Kidney capillary endothelial cell (primary cell): ENCODE results near the gene DSG3.
"Not testable (repeated sequence)": the region's sequence is repeated elsewhere in the genome, so short reads cannot be mapped to it uniquely, and the experiment has no call there.

ENCODE experiments used
- DNase-seq: peaks from one replicate; pipeline ENCODE4 v3.0.0-alpha.2; 2018; ENCODE audit warnings: low spot score

DSG3 gene

GRCh38 chr18:31491586-31491985, 44.0 kb downstream of the DSG3 start:
- no peak for DNase-seq

DNA sequence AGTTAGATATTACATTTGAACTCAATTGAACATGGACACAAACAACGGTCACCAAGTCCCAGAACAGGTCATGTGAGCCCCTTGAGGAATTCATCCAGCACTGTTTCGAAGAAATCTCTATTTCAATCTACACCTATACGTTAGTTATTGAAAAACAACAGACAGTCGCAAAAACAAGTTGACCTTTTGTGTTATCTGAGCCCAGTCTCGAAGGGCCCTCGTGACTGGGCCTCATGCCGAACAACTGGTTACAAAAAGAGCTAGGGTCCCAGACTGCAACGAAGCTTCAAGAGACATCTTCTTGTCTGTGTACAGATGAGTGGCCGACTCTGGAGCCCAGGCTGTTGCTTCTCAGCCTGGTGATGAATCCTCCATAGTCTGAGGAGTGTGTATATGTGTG, 45.1 kb downstream of the DSG3 start:
- DNase-seq = no peak

DNA sequence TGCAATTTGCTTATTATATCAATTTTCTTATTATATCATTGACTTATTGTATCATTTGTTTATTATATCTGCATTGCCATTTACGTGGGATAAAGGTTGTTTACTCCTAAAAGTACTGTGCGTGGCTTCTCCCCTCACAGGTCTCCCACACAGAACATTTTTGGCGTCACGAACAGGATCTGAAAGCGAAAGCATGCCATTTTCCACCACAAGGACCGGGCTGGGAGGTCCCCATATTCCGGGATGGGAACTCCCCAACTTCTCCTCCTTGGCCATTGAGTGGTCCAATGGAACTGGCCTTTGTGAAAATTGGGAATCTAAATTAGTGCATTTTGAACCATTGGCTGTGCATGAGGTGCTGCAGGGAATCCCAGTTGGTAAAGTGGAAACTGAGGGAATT, 45.6 kb downstream of the DSG3 start:
- no peak for DNase-seq

- no peak for DNase-seq
Measured at GRCh38 chr18:31493941-31494340, 46.4 kb downstream of the DSG3 start.

GRCh38 chr18:31494705-31495244, 47.2 kb downstream of the DSG3 start:
- DNase-seq = not testable (repeated sequence)

- DNase-seq = no peak
Measured at GRCh38 chr18:31497404-31497835, 49.9 kb downstream of the DSG3 start.

DNA sequence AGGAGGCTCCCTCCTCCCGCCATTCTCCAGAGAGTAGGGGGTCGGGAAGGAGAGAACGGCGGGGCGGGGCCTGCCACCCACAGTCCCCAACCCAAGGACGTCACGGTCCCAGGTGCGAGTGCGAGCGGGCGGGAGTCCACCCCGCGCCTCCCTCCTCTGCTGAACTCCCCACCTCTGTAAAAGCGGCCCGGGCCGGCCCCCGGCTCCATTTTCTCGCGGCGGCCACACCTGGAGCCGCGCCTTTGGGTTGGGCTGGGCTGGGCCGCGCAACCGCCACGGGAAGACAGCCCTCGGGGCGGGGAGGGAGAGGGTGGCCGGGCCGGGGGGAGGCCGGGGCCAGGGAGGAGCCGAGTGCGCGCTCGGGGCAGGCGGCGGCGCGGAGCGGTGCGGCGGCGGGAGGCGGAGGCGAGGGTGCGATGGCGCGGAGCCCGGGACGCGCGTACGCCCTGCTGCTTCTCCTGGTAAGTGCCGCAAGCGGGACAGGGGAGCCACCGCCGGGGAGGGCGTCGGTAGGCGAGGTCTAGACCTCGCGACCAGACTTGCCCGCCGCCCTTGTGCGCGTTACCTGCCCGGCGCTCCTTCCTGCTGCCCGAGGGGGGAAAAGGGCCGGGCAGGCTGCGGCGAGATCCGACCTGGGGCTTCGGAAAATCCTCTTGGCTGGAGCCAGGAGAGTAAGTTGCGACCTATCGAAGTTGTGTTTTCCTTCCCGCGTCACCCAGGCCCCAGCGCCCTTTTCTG, 50.5 kb downstream of the DSG3 start, which contains the start of gene DSG2:
Gene DSG2, plus strand, starts transcription at position 342 of the 738 bp plus-strand sequence. Its CDS starts 75 bp downstream, at position 417.
- DNase-seq = no peak

GRCh38 chr18:31498574-31499524, 51.3 kb downstream of the DSG3 start:
- no peak for DNase-seq

- no peak for DNase-seq
Measured at GRCh38 chr18:31500051-31500688, 52.6 kb downstream of the DSG3 start.

- no peak for DNase-seq
Measured at GRCh38 chr18:31503011-31503410, 55.5 kb downstream of the DSG3 start.

GRCh38 chr18:31504455-31505147, 57.1 kb downstream of the DSG3 start:
- no peak for DNase-seq

DNA sequence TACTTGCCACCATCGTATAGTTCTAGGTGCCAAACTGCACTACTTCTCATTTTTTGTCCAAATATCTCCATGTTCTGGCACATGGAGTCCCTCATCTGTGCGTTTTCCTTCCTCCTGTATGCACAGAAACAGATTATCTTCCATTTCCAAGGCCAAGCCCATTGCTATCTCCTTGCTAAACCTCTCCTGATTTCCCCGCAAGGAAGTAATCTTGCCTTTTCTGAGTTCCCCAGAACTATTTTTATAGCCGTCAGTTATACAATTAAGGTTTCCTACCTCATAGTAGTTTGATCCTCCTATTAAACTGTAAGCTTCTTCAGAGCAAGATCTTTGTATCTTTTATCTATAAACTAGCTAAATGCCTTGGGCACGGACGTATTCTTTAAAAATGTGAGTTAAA, 57.6 kb downstream of the DSG3 start:
- no peak for DNase-seq

GRCh38 chr18:31506024-31506742, 58.6 kb downstream of the DSG3 start:
- DNase-seq = no peak

DNA sequence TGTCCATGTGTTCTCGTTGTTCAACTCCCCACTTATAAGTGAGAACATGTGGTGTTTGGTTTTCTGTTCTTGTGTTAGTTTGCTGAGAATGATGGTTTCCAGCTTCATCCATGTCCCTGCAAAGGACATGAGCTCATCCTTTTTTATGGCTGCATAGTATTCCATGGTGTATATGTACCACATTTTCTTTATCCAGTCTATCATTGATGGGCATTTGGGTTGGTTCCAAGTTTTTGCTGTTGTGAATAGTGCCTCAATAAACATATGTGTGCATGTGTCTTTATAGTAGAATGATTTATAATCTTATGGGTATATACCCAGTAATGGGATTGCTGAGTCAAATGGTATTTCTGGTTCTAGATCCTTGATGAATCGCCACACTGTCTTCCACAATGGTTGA, 59.6 kb downstream of the DSG3 start:
- not testable (repeated sequence) for DNase-seq

GRCh38 chr18:31508781-31509180, 61.2 kb downstream of the DSG3 start:
- DNase-seq = no peak

GRCh38 chr18:31509571-31509970, 62.0 kb downstream of the DSG3 start:
- no peak for DNase-seq

- DNase-seq = no peak
Measured at GRCh38 chr18:31510319-31510718, 62.8 kb downstream of the DSG3 start.

DNA sequence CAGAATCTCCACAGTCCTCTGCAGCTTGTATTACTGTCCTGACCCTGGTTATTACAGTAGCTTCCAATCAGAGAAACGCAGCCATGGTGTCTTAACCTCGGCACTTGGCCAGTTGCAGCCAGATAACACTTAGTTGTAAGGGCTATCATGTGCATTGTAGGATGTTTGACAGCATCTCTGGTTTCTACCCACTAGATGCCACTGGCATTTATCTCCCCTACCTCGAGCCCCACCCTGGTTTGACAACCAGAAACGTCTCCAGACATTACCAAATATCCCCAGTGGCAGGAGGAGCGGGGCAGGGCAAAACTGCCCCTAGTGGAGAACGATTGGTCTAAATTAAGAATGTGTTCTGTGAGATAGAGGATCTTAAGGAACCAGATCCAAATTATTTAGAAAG, 63.6 kb downstream of the DSG3 start:
- DNase-seq = no peak

GRCh38 chr18:31512203-31512764, 64.7 kb downstream of the DSG3 start:
- DNase-seq = no peak

GRCh38 chr18:31513189-31513935, 65.8 kb downstream of the DSG3 start:
- DNase-seq = peak; percentile 51
